ENCODE results near the gene HNRNPA3. TPM values are rescaled to one million over a fixed set of nuclear protein-coding genes. Genes with fewer than 3 reads are reported as not detected.

Gene HNRNPA3
- total and polyA plus RNA-seq, 2 of the 13 experiments (the other 11 are each of a cell fraction or from before 2014, with no cell fraction given), result 73.3 to 97.7 TPM

- Histone ChIP-seq H3K79me2 (ENCODE audit: insufficient read depth, low read length) (peaks cover 65% of the 10 kb centered on the region), H2AFZ (ENCODE audit: low read length) (no peak overlapping the region), H3K9me3 (ENCODE audit: low read length) (no peaks in the 10 kb centered on the region), H3K27me3 (ENCODE audit: control insufficient read depth in 1 of 2, insufficient read depth in 2 of 2, low read length in 2 of 2) (no peaks in the 10 kb centered on the region), H3K4me2 (ENCODE audit: low read depth, low read length) (no peak overlapping the region), H3K4me1 (ENCODE audit: insufficient read depth, low read length) (peaks cover 54% of the 10 kb centered on the region), H3K9ac (ENCODE audit: insufficient read depth, low read depth, low read length) (no peak overlapping the region), H3K27ac (ENCODE audit: extremely low read length, insufficient read depth, low read length) (no peak overlapping the region), H3K36me3 (replicated peaks in 1 of 2; ENCODE audit: control insufficient read depth in 1 of 2, insufficient read depth in 2 of 2, low read length in 2 of 2) (peaks cover 37 to 75% of the 10 kb centered on the region in 2 experiments), H4K20me1 (ENCODE audit: insufficient read depth, low read length) (peaks cover 58% of the 10 kb centered on the region), H3K4me3 (replicated peaks in 1 of 3; ENCODE audit: insufficient read depth in 1 of 3, low read depth in 2 of 3, low read length in 3 of 3) (no peak overlapping the region)
- ChIA-PET CTCF (ENCODE audit: low intra/inter-chr PET ratio, low total read pairs) (no interaction called here), POLR2A (interaction anchor here (1.0 to 2.5 kb wide), 5 partner anchors 8 to 33 kb away, joined by 3 to 12 read pairs (median 4); partner anchors contain the start of gene HNRNPA3)
- DNase-seq (ENCODE audit: low spot score) (no peak), FAIRE-seq (no peak), ATAC-seq (no peak)
- BruUV-seq (replicated peaks), result no TSS peak
- 94% methylated on average over 8 of the region's 8 CpGs for WGBS (ENCODE audit: low lambda C conversion rate)
- intact Hi-C loops (cut with micrococcal nuclease; ENCODE audit: unreplicated experiment), result no loop called here
- TF ChIP-seq SMC3 (IDR thresholded peaks at IDR 0.05; ENCODE audit: low read length) (no peak), RBM22 (optimal IDR thresholded peaks at IDR 0.05; ENCODE audit: low read length) (peak; percentile 98), BCL3 (CRISPR knock-in tag; IDR thresholded peaks at IDR 0.05) (no peak), KDM2A (CRISPR knock-in tag; IDR thresholded peaks at IDR 0.05; ENCODE audit: borderline replicate concordance, low read depth) (no peak)
- in situ Hi-C loops (cut with HindIII; ENCODE audit: extremely low pct_ligation_motif_present, low pct_unique_long_range_greater_than_20kb), result no loop called here
Observed at GRCh38 chr2:177232098-177232704, 19.6 kb downstream of the HNRNPA3 start.

- BruUV-seq (replicated peaks), result no TSS peak
- ChIA-PET POLR2A (interaction anchor here (1.6 to 2.5 kb wide), 2 partner anchors 22 to 31 kb away, joined by 4 to 12 read pairs; partner anchors contain the start of genes HNRNPA3 and NFE2L2), CTCF (ENCODE audit: low intra/inter-chr PET ratio, low total read pairs) (no interaction called here)
- Histone ChIP-seq H4K20me1 (ENCODE audit: insufficient read depth, low read length) (peaks cover 72% of the 10 kb centered on the region), H3K27me3 (ENCODE audit: control insufficient read depth in 1 of 2, insufficient read depth in 2 of 2, low read length in 2 of 2) (no peaks in the 10 kb centered on the region), H3K27ac (ENCODE audit: extremely low read length, insufficient read depth, low read length) (no peak overlapping the region), H2AFZ (ENCODE audit: low read length) (no peak overlapping the region), H3K4me2 (ENCODE audit: low read depth, low read length) (no peak overlapping the region), H3K4me1 (ENCODE audit: insufficient read depth, low read length) (peaks cover 72% of the 10 kb centered on the region), H3K79me2 (ENCODE audit: insufficient read depth, low read length) (peaks cover 85% of the 10 kb centered on the region), H3K4me3 (replicated peaks in 1 of 3; ENCODE audit: insufficient read depth in 1 of 3, low read depth in 2 of 3, low read length in 3 of 3) (no peak overlapping the region), H3K9me3 (ENCODE audit: low read length) (no peaks in the 10 kb centered on the region), H3K9ac (ENCODE audit: insufficient read depth, low read depth, low read length) (no peak overlapping the region), H3K36me3 (replicated peaks in 1 of 2; ENCODE audit: control insufficient read depth in 1 of 2, insufficient read depth in 2 of 2, low read length in 2 of 2) (peaks cover 35 to 76% of the 10 kb centered on the region in 2 experiments)
- in situ Hi-C loops (cut with HindIII; ENCODE audit: extremely low pct_ligation_motif_present, low pct_unique_long_range_greater_than_20kb) (no loop called here), intact Hi-C loops (cut with micrococcal nuclease; ENCODE audit: unreplicated experiment) (no loop called here)
- ATAC-seq (no peak), DNase-seq (ENCODE audit: low spot score) (no peak), FAIRE-seq (no peak)
- TF ChIP-seq SMAD3 (CRISPR knock-in tag; IDR thresholded peaks at IDR 0.05), result no peak
- no peak for TF ChIP-seq POLR2AphosphoS2 (IDR thresholded peaks at IDR 0.05; ENCODE audit: low read depth, low read length)
- TF ChIP-seq ZFP36L1 (CRISPR knock-in tag; IDR thresholded peaks at IDR 0.05), result no peak
- TF ChIP-seq IRF2 (CRISPR knock-in tag; IDR thresholded peaks at IDR 0.05), result no peak
- no peak for TF ChIP-seq ZNF574 (CRISPR knock-in tag; IDR thresholded peaks at IDR 0.05)
- TF ChIP-seq SP1 (IDR thresholded peaks at IDR 0.05), result no peak
- no peak for TF ChIP-seq SP1 (CRISPR knock-in tag; IDR thresholded peaks at IDR 0.05)
- TF ChIP-seq ZSCAN30 (CRISPR knock-in tag; IDR thresholded peaks at IDR 0.05), result no peak
- TF ChIP-seq HBP1 (CRISPR knock-in tag; IDR thresholded peaks at IDR 0.05; ENCODE audit: low read depth), result no peak
- no peak for TF ChIP-seq CHD2 (IDR thresholded peaks at IDR 0.05; ENCODE audit: low read depth, low read length)
Observed at GRCh38 chr2:177234267-177234666, 21.7 kb downstream of the HNRNPA3 start.

Data from HepG2 (cell line).